Loucy (cell line): ENCODE data around the gene ARID3B.

ENCODE experiments used
- EZH2phosphoT487 ChIP-seq: fragments of 200-600 bp; IDR thresholded peaks from 2 replicates; pipeline ENCODE4 v1.6.1; 2018; ENCODE audit warnings: antibody characterized with exemption, mild to moderate bottlenecking, moderate library complexity, borderline replicate concordance
- TF ChIP-seq, protein P1 (sequence below): fragments of 200-600 bp; sonication (generic); conservative IDR thresholded peaks from 2 replicates; pipeline ENCODE4 v1.5.1; 2014; ENCODE audit warnings: mild to moderate bottlenecking, antibody characterized with exemption, low read length

DNA sequence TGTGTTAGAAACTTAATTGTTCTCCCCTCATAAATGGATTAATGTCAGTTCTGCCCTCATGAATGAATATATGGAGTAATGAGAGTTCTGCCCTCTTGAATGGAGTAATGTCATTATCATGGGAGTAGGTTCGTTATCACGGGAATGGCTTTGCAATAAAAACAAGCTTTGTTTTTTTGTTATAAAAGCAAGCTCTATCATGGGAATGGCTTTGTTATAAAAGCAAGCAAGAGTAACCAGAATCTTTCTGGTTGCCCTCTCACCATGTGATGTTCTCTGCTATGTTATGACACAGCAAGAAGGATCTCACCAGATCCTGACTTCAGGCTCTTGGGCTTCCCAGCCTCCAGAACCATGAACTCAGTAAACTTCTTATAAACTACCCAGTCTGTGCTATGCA is 41.7 kb upstream of the ARID3B start:
- TF ChIP-seq, protein P1, sequence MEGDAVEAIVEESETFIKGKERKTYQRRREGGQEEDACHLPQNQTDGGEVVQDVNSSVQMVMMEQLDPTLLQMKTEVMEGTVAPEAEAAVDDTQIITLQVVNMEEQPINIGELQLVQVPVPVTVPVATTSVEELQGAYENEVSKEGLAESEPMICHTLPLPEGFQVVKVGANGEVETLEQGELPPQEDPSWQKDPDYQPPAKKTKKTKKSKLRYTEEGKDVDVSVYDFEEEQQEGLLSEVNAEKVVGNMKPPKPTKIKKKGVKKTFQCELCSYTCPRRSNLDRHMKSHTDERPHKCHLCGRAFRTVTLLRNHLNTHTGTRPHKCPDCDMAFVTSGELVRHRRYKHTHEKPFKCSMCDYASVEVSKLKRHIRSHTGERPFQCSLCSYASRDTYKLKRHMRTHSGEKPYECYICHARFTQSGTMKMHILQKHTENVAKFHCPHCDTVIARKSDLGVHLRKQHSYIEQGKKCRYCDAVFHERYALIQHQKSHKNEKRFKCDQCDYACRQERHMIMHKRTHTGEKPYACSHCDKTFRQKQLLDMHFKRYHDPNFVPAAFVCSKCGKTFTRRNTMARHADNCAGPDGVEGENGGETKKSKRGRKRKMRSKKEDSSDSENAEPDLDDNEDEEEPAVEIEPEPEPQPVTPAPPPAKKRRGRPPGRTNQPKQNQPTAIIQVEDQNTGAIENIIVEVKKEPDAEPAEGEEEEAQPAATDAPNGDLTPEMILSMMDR: no peak
- TF ChIP-seq EZH2phosphoT487: no peak
